SK-N-SH (cell line): Measurements from ENCODE around the gene PIGC.

Experiments used
- EP300 ChIP-seq, 2 experiments: IDR thresholded peaks; 2 replicates each; pipeline versions ENCODE4 v1.4.0 to v1.6.1; 2012; ENCODE audit warnings: borderline replicate concordance in 1 of 2, low read depth in 1 of 2, low read length in 1 of 2
- FOXM1 ChIP-seq: IDR thresholded peaks from 2 replicates; pipeline ENCODE4 v1.4.0; 2012; ENCODE audit warnings: low read depth, mild to moderate bottlenecking
- JUND ChIP-seq: IDR thresholded peaks from 2 replicates; pipeline ENCODE4 v1.4.0; 2012
- PBX3 ChIP-seq: IDR thresholded peaks from 2 replicates; pipeline ENCODE4; 2012
- POLR2AphosphoS5 ChIP-seq: IDR thresholded peaks from 2 replicates; pipeline ENCODE4 v1.6.1; 2012; ENCODE audit warnings: low read depth, low read length
- RCOR1 ChIP-seq: fragments of 150-350 bp; IDR thresholded peaks from 2 replicates; pipeline ENCODE4 v1.6.1; 2017; ENCODE audit warnings: antibody characterized with exemption, low read length
- RXRA ChIP-seq: IDR thresholded peaks from 2 replicates; pipeline ENCODE4 v1.4.0; 2012; ENCODE audit warnings: low read depth, mild to moderate bottlenecking, borderline replicate concordance
- SIN3A ChIP-seq: IDR thresholded peaks from 2 replicates; pipeline ENCODE4 v1.6.1; 2012; ENCODE audit warnings: low read depth, mild to moderate bottlenecking, low read length, moderate library complexity, borderline replicate concordance
- SMC3 ChIP-seq: IDR thresholded peaks from 2 replicates; pipeline ENCODE4 v1.6.1; 2012; ENCODE audit warnings: low read depth, low read length, improper control_type of control experiment
- TAF1 ChIP-seq: IDR thresholded peaks from 2 replicates; pipeline ENCODE4 v1.6.1; 2012; ENCODE audit warnings: low read depth, mild to moderate bottlenecking, low read length, moderate library complexity, borderline replicate concordance
- TCF12 ChIP-seq: IDR thresholded peaks from 2 replicates; pipeline ENCODE4 v1.4.0; 2012
- TF ChIP-seq, protein P1 (sequence below): fragments of 200-600 bp; sonication (generic); IDR thresholded peaks from 2 replicates; pipeline ENCODE4 v1.6.1; 2017; ENCODE audit warnings: antibody characterized with exemption, mild to moderate bottlenecking, moderate library complexity
- TF ChIP-seq, protein P2 (sequence below): IDR thresholded peaks from 2 replicates; pipeline ENCODE4 v1.4.0; 2012; ENCODE audit warnings: low read depth, borderline replicate concordance
- TF ChIP-seq, protein P3 (sequence below): IDR thresholded peaks from 2 replicates; pipeline ENCODE4 v1.4.0; 2012; ENCODE audit warnings: low read depth, borderline replicate concordance

- TF ChIP-seq TCF12 (no peak), RXRA (no peak), EP300 (IDR thresholded peaks at IDR 0.05; ENCODE audit: borderline replicate concordance in 1 of 2, low read depth in 1 of 2, low read length in 1 of 2) (no peak), JUND (no peak), RCOR1 (no peak), SIN3A (no peak), SMC3 (no peak), POLR2AphosphoS5 (no peak), FOXM1 (no peak), PBX3 (no peak), TAF1 (no peak)
- TF ChIP-seq, protein P1, sequence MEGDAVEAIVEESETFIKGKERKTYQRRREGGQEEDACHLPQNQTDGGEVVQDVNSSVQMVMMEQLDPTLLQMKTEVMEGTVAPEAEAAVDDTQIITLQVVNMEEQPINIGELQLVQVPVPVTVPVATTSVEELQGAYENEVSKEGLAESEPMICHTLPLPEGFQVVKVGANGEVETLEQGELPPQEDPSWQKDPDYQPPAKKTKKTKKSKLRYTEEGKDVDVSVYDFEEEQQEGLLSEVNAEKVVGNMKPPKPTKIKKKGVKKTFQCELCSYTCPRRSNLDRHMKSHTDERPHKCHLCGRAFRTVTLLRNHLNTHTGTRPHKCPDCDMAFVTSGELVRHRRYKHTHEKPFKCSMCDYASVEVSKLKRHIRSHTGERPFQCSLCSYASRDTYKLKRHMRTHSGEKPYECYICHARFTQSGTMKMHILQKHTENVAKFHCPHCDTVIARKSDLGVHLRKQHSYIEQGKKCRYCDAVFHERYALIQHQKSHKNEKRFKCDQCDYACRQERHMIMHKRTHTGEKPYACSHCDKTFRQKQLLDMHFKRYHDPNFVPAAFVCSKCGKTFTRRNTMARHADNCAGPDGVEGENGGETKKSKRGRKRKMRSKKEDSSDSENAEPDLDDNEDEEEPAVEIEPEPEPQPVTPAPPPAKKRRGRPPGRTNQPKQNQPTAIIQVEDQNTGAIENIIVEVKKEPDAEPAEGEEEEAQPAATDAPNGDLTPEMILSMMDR: no peak
- TF ChIP-seq, protein P2, sequence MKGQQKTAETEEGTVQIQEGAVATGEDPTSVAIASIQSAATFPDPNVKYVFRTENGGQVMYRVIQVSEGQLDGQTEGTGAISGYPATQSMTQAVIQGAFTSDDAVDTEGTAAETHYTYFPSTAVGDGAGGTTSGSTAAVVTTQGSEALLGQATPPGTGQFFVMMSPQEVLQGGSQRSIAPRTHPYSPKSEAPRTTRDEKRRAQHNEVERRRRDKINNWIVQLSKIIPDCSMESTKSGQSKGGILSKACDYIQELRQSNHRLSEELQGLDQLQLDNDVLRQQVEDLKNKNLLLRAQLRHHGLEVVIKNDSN: no peak
- TF ChIP-seq, protein P3, sequence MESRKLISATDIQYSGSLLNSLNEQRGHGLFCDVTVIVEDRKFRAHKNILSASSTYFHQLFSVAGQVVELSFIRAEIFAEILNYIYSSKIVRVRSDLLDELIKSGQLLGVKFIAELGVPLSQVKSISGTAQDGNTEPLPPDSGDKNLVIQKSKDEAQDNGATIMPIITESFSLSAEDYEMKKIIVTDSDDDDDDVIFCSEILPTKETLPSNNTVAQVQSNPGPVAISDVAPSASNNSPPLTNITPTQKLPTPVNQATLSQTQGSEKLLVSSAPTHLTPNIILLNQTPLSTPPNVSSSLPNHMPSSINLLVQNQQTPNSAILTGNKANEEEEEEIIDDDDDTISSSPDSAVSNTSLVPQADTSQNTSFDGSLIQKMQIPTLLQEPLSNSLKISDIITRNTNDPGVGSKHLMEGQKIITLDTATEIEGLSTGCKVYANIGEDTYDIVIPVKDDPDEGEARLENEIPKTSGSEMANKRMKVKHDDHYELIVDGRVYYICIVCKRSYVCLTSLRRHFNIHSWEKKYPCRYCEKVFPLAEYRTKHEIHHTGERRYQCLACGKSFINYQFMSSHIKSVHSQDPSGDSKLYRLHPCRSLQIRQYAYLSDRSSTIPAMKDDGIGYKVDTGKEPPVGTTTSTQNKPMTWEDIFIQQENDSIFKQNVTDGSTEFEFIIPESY: no peak
These were observed 27.8 kb upstream of the PIGC start for GRCh38 chr1:172471666-172472065.
